HepG2 (cell line): ENCODE results near the gene KCNAB3. TPM values are rescaled to one million over a fixed set of nuclear protein-coding genes. Genes with fewer than 3 reads are reported as not detected.

Experiments used
- ATAC-seq: fragments of 200-7000 bp; cut with Tn5 transposase; 3 replicates; pipeline ENCODE4 v1.9.1; 2020; ENCODE audit warnings: mild to moderate bottlenecking, moderate library complexity
- BruUV-seq: library from RNA; stranded (reverse); fragments of 400-500 nt; replicated peaks from 2 replicates; lab custom pipeline; 2021; lab: Mats Ljungman, UMichigan
- CTCF ChIA-PET: fragments of 300-600 bp; formaldehyde crosslinking; extraction: SDS; loops from one replicate; lab custom pipeline; 2021; ENCODE audit warnings: low total read pairs, inconsistent platforms, low intra/inter-chr PET ratio; lab: Yijun Ruan, JAX
- POLR2A ChIA-PET: fragments of 350-600 bp; sonication (Branson Sonifier 250); formaldehyde crosslinking; loops from one replicate; lab custom pipeline; 2020; ENCODE audit warnings: antibody characterized with exemption, inconsistent platforms; lab: Yijun Ruan, JAX
- DNase-seq: peaks from one replicate; pipeline ENCODE4 v3.0.0-alpha.2; 2015; ENCODE audit warnings: low spot score
- FAIRE-seq: peaks from 3 replicates; lab custom pipeline; 2011; peaks lifted over from hg19 to GRCh38; lab: Jason Lieb, UNC
- H2AFZ ChIP-seq: one replicate; pipeline ENCODE4 v1.6.1; 2011; ENCODE audit warnings: low read length, inconsistent platforms
- H3K27ac ChIP-seq: fragments of 300-600 bp; 3 replicates; pipeline ENCODE4 v1.8.0; 2011; ENCODE audit warnings: mixed run types, mild to moderate bottlenecking, mixed read lengths, low read length, inconsistent platforms; ENCODE audit not compliant: insufficient read depth; ENCODE audit errors: extremely low read length
- H3K27me3 ChIP-seq, 2 experiments: fragments of 200-600 bp in 1 of 2; 2 replicates in 1 of 2; 3 replicates in 1 of 2; pipeline versions ENCODE4 v1.6.0 to v1.8.0; 2011; ENCODE audit warnings: low read length in 2 of 2, mild to moderate bottlenecking in 2 of 2, moderate library complexity in 2 of 2, inconsistent platforms in 1 of 2; ENCODE audit not compliant: insufficient read depth in 2 of 2, control insufficient read depth in 1 of 2
- H3K36me3 ChIP-seq, 2 experiments: fragments of 200-600 bp in 1 of 2; replicated peaks in 1 of 2; 2 replicates in 1 of 2; 3 replicates in 1 of 2; pipeline versions ENCODE4 v1.5.1 to v1.8.0; 2011; ENCODE audit warnings: low read length in 2 of 2, inconsistent platforms in 1 of 2; ENCODE audit not compliant: insufficient read depth in 2 of 2, control insufficient read depth in 1 of 2
- H3K4me1 ChIP-seq: 2 replicates; pipeline ENCODE4 v1.5.1; 2012; ENCODE audit warnings: low read length, inconsistent platforms; ENCODE audit not compliant: insufficient read depth
- H3K4me2 ChIP-seq: 2 replicates; pipeline ENCODE4 v1.6.0; 2011; ENCODE audit warnings: low read depth, low read length, inconsistent platforms
- H3K4me3 ChIP-seq, 3 experiments: fragments of 200-600 bp in 1 of 3; sonication (generic), shearing (Covaris generic) in 1 of 3; replicated peaks in 1 of 3; 2 replicates each; pipeline ENCODE4 v1.5.1; 2011 to 2016; ENCODE audit warnings: low read length in 3 of 3, inconsistent platforms in 2 of 3, low read depth in 2 of 3, mild to moderate bottlenecking in 2 of 3, control low read depth in 1 of 3, mixed read lengths in 1 of 3; ENCODE audit not compliant: insufficient read depth in 1 of 3
- H3K79me2 ChIP-seq: one replicate; pipeline ENCODE4 v1.6.1; 2011; ENCODE audit warnings: low read length, inconsistent platforms; ENCODE audit not compliant: insufficient read depth
- H3K9ac ChIP-seq: 2 replicates; pipeline ENCODE4 v1.6.0; 2011; ENCODE audit warnings: mild to moderate bottlenecking, low read depth, low read length, inconsistent platforms; ENCODE audit not compliant: insufficient read depth
- H3K9me3 ChIP-seq: 2 replicates; pipeline ENCODE4 v1.5.1; 2012; ENCODE audit warnings: mild to moderate bottlenecking, low read length
- H4K20me1 ChIP-seq: 2 replicates; pipeline ENCODE4 v1.6.0; 2011; ENCODE audit warnings: inconsistent platforms, mild to moderate bottlenecking, low read length, moderate library complexity; ENCODE audit not compliant: insufficient read depth
- CREB3 ChIP-seq: sonication (generic); formaldehyde crosslinking; IDR thresholded peaks from 2 replicates; pipeline ENCODE4 v1.5.0; 2020; ENCODE audit warnings: missing genetic modification reagents
- GZF1 ChIP-seq: sonication (generic); formaldehyde crosslinking; IDR thresholded peaks from 2 replicates; pipeline ENCODE4 v1.5.1; 2020; ENCODE audit warnings: mild to moderate bottlenecking, missing genetic modification reagents
- HNF4A ChIP-seq: sonication (generic); formaldehyde crosslinking; IDR thresholded peaks from 2 replicates; pipeline ENCODE4 v1.4.0; 2020; ENCODE audit warnings: missing genetic modification reagents
- HOXD1 ChIP-seq: sonication (generic); formaldehyde crosslinking; IDR thresholded peaks from 2 replicates; pipeline ENCODE4 v1.5.0; 2020; ENCODE audit warnings: missing genetic modification reagents
- POGZ ChIP-seq: sonication (generic); formaldehyde crosslinking; IDR thresholded peaks from 2 replicates; pipeline ENCODE4 v1.4.0; 2020; ENCODE audit warnings: mild to moderate bottlenecking, missing genetic modification reagents
- REL ChIP-seq: sonication (generic); formaldehyde crosslinking; conservative IDR thresholded peaks from 2 replicates; pipeline ENCODE4 v1.8.0; 2022; ENCODE audit warnings: mild to moderate bottlenecking, missing genetic modification reagents, moderate library complexity
- TEAD3 ChIP-seq: optimal IDR thresholded peaks from 2 replicates; pipeline ENCODE3; 2016; ENCODE audit warnings: borderline replicate concordance
- ZNF343 ChIP-seq: sonication (generic); formaldehyde crosslinking; IDR thresholded peaks from 2 replicates; pipeline ENCODE4 v1.4.0; 2020; ENCODE audit warnings: mild to moderate bottlenecking, missing genetic modification reagents
- ZNF839 ChIP-seq: sonication (generic); formaldehyde crosslinking; IDR thresholded peaks from 2 replicates; pipeline ENCODE4 v1.4.0; 2020; ENCODE audit warnings: missing genetic modification reagents, mild to moderate bottlenecking, borderline replicate concordance
- ZSCAN20 ChIP-seq: sonication (generic); formaldehyde crosslinking; IDR thresholded peaks from 2 replicates; pipeline ENCODE4 v1.4.0; 2020; ENCODE audit warnings: missing genetic modification reagents, mild to moderate bottlenecking, borderline replicate concordance
- WGBS: methylation state at CpG from one replicate; pipeline ENCODE4 v1.1.6; 2017; ENCODE audit warnings: low lambda C conversion rate; 5-methylcytosine and 5-hydroxymethylcytosine counted together
- in situ Hi-C: cut with HindIII; loops from 2 replicates; pipeline ENCODE4 v1.10.0; 2017; ENCODE audit warnings: low pct_unique_long_range_greater_than_20kb; ENCODE audit not compliant: extremely low pct_ligation_motif_present
- intact Hi-C: fragments of 100-400 bp; cut with micrococcal nuclease; formaldehyde crosslinking; loops from one replicate; pipeline ENCODE4 v1.10.0; 2022; ENCODE audit not compliant: unreplicated experiment
- polyA plus RNA-seq, 8 experiments: library from polyadenylated mRNA; depleted of rRNA in 3 of 8; stranded (reverse) in 7 of 8; unstranded in 1 of 8; fragments of >200 nt; fragmentation: Illumina TruSeq in 4 of 8; extraction: Trizol in 4 of 8; gene quantifications; 2 replicates each; pipeline versions ENCODE4 v1.2.1 to v1.2.3, GENCODE V29; 2011 to 2016; ENCODE audit warnings: low read depth in 4 of 8, missing spikeins in 1 of 8, mixed read lengths in 1 of 8; ENCODE audit not compliant: insufficient read depth in 1 of 8
- total RNA-seq, 5 experiments: library from RNA; depleted of rRNA; stranded (reverse); fragments of >200 nt; fragmentation: Illumina TruSeq; extraction: Trizol; gene quantifications; 2 replicates each; pipeline ENCODE4 v1.2.3, GENCODE V29; 2016; ENCODE audit warnings: low read depth in 1 of 5
- TF ChIP-seq, protein P1 (sequence below): sonication (generic); formaldehyde crosslinking; IDR thresholded peaks from 2 replicates; pipeline ENCODE4 v1.5.0; 2020; ENCODE audit warnings: missing genetic modification reagents
- TF ChIP-seq, protein P2 (sequence below): sonication (generic); formaldehyde crosslinking; IDR thresholded peaks from 2 replicates; pipeline ENCODE4 v1.4.0; 2020; ENCODE audit warnings: mild to moderate bottlenecking, missing genetic modification reagents
- TF ChIP-seq, protein P3 (sequence below): sonication (generic); formaldehyde crosslinking; IDR thresholded peaks from 2 replicates; pipeline ENCODE4 v1.4.0; 2020; ENCODE audit warnings: mild to moderate bottlenecking, missing genetic modification reagents

KCNAB3 gene
- total and polyA plus RNA-seq, 2 of the 13 experiments (the other 11 are each of a cell fraction or from before 2014, with no cell fraction given), result 0.29 to 0.88 TPM

DNA sequence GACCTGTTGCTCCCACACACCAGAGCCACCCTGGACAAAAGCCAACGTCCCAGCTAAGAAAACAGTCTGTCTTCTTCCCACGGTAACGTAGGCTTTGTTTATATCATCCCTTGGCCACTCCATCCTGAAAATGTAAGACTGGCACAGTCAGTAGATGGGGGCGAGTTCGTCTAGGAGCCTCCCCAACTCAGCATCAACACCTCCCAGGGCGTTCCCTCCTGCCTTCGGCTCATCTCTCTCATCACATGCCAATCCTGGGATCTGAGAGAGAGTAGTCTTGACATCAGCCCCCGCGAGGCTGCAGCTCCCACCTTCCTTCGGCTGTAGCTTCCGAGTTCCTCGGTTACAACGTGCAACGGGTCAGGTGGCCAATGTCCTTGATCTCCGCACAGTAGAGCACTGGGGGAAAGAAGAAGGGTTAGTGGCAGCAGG, 14.5 kb downstream of the KCNAB3 start:
- FAIRE-seq (no peak), DNase-seq (no peak), ATAC-seq (no peak)
- POLR2A ChIA-PET, result interaction anchor here (1.4 to 4.5 kb wide), 4 partner anchors 11 to 142 kb away, joined by 4 to 27 read pairs (median 6); partner anchors contain the start of genes CNTROB and TRAPPC1
- peak overlapping the region in 2 of 3 experiments; percentile 45 to 62; a peak in 3 of 6 replicates for H3K4me3 ChIP-seq
- WGBS, result 45% methylated on average over 15 of the region's 15 CpGs
- no peak overlapping the region for H3K9ac ChIP-seq
- in situ Hi-C loops, result no loop called here
- no peaks in the 10 kb centered on the region for H3K9me3 ChIP-seq
- H3K4me2 ChIP-seq, result peak overlapping the region; percentile 68
- no peaks in the 10 kb centered on the region for H4K20me1 ChIP-seq
- H3K36me3 ChIP-seq, result no peaks in the 10 kb centered on the region
- no peak overlapping the region for H2AFZ ChIP-seq
- CTCF ChIA-PET, result interaction anchor here (4.6 kb wide), 1 partner anchor 75 kb away, joined by 70 read pairs; no protein-coding TSS in a partner anchor
- intact Hi-C loops, result no loop called here
- peaks cover 0 to 3% of the 10 kb centered on the region in 2 experiments; a peak in 1 of 5 replicates for H3K27me3 ChIP-seq
- no peaks in the 10 kb centered on the region for H3K79me2 ChIP-seq
- no peak overlapping the region for H3K27ac ChIP-seq
- H3K4me1 ChIP-seq, result peaks cover 22% of the 10 kb centered on the region
- no TSS peak for BruUV-seq
- TF ChIP-seq HNF4A (CRISPR knock-in tag) (peak; percentile 45; the same call in 1 of the 2 replicates), HOXD1 (CRISPR knock-in tag) (no peak), REL (CRISPR knock-in tag) (peak; percentile 40; the same call in 1 of the 2 replicates), GZF1 (0 out of 2 replicates have a peak, but pooled peaks have one; percentile 19), TEAD3 (CRISPR knock-in tag) (peak; percentile 9), ZNF839 (0 out of 2 replicates have a peak, but pooled peaks have one; percentile 22), POGZ (CRISPR knock-in tag) (0 out of 2 replicates have a peak, but pooled peaks have one; percentile 12), ZNF343 (CRISPR knock-in tag) (peak; percentile 2; the same call in 1 of the 2 replicates), CREB3 (CRISPR knock-in tag) (no peak), ZSCAN20 (CRISPR knock-in tag) (0 out of 2 replicates have a peak, but pooled peaks have one; percentile 1)
- TF ChIP-seq, protein P1, sequence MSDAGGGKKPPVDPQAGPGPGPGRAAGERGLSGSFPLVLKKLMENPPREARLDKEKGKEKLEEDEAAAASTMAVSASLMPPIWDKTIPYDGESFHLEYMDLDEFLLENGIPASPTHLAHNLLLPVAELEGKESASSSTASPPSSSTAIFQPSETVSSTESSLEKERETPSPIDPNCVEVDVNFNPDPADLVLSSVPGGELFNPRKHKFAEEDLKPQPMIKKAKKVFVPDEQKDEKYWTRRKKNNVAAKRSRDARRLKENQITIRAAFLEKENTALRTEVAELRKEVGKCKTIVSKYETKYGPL (CRISPR knock-in tag), result no peak
- TF ChIP-seq, protein P2, sequence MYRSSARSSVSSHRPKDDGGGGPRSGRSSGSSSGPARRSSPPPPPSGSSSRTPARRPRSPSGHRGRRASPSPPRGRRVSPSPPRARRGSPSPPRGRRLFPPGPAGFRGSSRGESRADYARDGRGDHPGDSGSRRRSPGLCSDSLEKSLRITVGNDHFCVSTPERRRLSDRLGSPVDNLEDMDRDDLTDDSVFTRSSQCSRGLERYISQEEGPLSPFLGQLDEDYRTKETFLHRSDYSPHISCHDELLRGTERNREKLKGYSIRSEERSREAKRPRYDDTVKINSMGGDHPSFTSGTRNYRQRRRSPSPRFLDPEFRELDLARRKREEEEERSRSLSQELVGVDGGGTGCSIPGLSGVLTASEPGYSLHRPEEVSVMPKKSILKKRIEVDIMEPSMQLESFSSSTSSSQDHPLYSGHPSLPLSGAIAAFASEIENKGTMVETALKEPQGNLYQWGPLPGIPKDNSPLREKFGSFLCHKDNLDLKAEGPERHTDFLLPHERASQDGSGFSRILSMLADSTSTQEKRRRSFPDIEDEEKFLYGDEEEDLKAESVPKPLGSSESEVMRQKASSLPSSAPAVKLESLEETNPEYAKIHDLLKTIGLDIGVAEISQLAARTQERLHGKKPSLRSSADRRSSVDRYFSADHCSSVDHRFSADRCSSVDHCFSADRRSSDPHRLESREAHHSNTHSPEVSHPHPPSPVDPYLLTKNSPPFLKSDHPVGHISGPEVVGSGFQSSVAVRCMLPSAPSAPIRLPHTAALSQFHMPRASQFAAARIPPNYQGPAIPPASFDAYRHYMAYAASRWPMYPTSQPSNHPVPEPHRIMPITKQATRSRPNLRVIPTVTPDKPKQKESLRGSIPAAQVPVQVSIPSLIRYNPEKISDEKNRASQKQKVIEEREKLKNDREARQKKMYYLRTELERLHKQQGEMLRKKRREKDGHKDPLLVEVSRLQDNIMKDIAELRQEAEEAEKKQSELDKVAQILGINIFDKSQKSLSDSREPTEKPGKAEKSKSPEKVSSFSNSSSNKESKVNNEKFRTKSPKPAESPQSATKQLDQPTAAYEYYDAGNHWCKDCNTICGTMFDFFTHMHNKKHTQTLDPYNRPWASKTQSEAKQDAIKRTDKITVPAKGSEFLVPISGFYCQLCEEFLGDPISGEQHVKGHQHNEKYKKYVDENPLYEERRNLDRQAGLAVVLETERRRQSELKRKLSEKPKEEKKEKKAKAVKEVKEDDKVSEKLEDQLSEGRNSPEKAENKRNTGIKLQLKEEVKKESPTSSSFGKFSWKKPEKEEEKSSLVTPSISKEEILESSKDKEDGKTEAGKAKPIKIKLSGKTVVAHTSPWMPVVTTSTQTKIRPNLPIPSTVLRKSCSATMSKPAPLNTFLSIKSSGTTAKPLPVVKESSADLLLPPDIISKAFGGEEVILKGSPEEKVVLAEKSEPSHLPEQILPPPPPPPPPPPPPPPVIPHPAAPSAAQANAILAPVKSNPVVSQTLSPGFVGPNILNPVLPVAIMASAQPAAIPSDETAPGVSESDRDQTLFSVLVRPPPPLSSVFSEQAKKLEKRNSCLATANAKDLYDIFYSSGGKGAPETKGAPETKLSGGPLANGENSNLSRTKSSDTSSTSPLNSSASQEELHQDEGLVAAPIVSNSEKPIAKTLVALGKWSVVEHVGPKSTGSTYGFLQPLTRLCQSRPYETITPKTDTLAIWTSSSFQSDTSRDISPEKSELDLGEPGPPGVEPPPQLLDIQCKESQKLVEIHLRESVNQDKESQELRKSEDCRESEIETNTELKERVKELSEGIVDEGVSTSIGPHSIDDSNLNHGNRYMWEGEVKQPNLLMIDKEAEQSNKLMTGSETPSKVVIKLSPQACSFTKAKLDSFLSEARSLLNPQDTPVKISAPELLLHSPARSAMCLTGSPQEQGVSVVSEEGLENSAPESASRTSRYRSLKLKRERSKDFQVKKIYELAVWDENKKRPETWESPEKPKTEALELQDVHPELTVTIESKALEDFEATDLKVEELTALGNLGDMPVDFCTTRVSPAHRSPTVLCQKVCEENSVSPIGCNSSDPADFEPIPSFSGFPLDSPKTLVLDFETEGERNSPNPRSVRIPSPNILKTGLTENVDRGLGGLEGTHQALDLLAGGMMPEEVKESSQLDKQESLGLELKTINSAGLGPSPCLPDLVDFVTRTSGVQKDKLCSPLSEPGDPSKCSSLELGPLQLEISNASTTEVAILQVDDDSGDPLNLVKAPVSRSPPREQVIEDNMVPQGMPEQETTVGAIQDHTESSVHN, result 0 out of 2 replicates have a peak, but pooled peaks have one; percentile 20
- TF ChIP-seq, protein P3, sequence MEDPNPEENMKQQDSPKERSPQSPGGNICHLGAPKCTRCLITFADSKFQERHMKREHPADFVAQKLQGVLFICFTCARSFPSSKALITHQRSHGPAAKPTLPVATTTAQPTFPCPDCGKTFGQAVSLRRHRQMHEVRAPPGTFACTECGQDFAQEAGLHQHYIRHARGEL, result 0 out of 2 replicates have a peak, but pooled peaks have one; percentile 15
